Mammary epithelial cell (primary cell): ENCODE data around the gene NNMT.

Experiments used
- EZH2 ChIP-seq: IDR thresholded peaks from 2 replicates; pipeline ENCODE4 v1.6.1; 2012; ENCODE audit warnings: low read length, inconsistent platforms, borderline replicate concordance
- TF ChIP-seq, protein P1 (sequence below), 2 donors: IDR thresholded peaks in 1 of 2; conservative IDR thresholded peaks in 1 of 2; 2 replicates each; pipeline ENCODE4 v1.5.1; 2011 to 2012; ENCODE audit warnings: inconsistent platforms in 2 of 2, low read length in 2 of 2, mild to moderate bottlenecking in 2 of 2, control low read depth in 1 of 2, low read depth in 1 of 2; ENCODE audit not compliant: insufficient read depth in 1 of 2; ENCODE audit errors: extremely low read depth in 1 of 2

DNA sequence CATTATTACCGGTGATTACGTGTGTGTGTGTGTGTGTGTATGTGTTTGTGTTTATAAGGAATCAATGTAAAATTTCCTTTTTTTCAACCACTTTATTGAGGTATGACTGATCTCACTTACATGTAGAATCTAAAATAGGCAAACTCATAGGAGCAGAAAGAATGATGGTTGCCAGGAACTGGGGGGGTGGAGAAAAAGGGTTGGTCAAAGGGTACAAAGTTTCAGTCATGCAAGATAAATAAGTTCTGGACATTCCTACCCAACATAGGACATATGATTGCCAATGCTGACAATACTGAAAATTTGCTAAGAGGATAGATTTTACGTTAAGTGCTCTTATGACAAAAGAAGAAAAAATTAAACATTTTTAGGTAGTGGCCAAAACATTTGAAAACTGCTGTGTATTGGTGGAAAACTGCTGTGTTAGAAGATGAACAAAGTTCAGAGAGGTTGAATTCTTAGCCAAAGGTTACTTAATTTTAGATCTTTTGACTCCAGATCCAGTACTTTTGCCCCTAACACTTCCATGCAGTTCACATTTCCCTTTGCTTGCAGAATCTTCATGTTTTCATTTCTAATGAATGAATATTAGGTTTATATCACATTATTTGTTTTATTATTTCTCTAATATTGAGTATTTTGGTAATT lies 49.5 kb downstream of the NNMT start:
- TF ChIP-seq, protein P1, sequence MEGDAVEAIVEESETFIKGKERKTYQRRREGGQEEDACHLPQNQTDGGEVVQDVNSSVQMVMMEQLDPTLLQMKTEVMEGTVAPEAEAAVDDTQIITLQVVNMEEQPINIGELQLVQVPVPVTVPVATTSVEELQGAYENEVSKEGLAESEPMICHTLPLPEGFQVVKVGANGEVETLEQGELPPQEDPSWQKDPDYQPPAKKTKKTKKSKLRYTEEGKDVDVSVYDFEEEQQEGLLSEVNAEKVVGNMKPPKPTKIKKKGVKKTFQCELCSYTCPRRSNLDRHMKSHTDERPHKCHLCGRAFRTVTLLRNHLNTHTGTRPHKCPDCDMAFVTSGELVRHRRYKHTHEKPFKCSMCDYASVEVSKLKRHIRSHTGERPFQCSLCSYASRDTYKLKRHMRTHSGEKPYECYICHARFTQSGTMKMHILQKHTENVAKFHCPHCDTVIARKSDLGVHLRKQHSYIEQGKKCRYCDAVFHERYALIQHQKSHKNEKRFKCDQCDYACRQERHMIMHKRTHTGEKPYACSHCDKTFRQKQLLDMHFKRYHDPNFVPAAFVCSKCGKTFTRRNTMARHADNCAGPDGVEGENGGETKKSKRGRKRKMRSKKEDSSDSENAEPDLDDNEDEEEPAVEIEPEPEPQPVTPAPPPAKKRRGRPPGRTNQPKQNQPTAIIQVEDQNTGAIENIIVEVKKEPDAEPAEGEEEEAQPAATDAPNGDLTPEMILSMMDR (conservative IDR thresholded peaks at IDR 0.05 in 1 of 2, IDR thresholded peaks at IDR 0.05 in 1 of 2; ENCODE audit: extremely low read depth in 1 of 2, insufficient read depth in 1 of 2, low read depth in 1 of 2, low read length in 2 of 2): no peak
- no peak for TF ChIP-seq EZH2
